Uterus (tissue), 4 donors: ENCODE measurements around the gene C21orf58. TPM values are rescaled to one million over a fixed set of nuclear protein-coding genes. Genes with fewer than 3 reads are reported as not detected.
A peak's percentile ranks its signal among the peaks of the same experiment; 100 is the strongest.
"Not testable (repeated sequence)": the region's sequence is repeated elsewhere in the genome, so short reads cannot be mapped to it uniquely, and the experiment has no call there.

Experiments used
- DNase-seq, 2 donors: peaks; one replicate each; pipeline ENCODE4 v3.0.0-alpha.2; 2019 to 2020
- H3K27ac ChIP-seq, 2 donors: fragments of 200-600 bp; sonication (generic); 1 replicate in 1 of 2; 2 replicates in 1 of 2; pipeline ENCODE4 v1.5.1; 2016 to 2018
- H3K27me3 ChIP-seq, 2 donors: fragments of 200-600 bp; sonication (generic); one replicate each; pipeline ENCODE4 v1.5.1; 2018 to 2019; ENCODE audit warnings: control low read depth in 1 of 2
- H3K36me3 ChIP-seq, 2 donors: fragments of 200-600 bp; sonication (generic); one replicate each; pipeline ENCODE4 v1.5.1; 2019; ENCODE audit warnings: control low read depth in 1 of 2
- H3K4me1 ChIP-seq, 2 donors: fragments of 200-600 bp; sonication (generic); one replicate each; pipeline ENCODE4 v1.5.1; 2018 to 2019; ENCODE audit warnings: control low read depth in 1 of 2
- H3K4me3 ChIP-seq, 2 donors: fragments of 200-600 bp; sonication (generic); 1 replicate in 1 of 2; 2 replicates in 1 of 2; pipeline ENCODE4 v1.5.1; 2018 to 2019; ENCODE audit warnings: mild to moderate bottlenecking in 1 of 2
- H3K9me3 ChIP-seq, 2 donors: fragments of 200-600 bp; sonication (generic); one replicate each; pipeline ENCODE4 v1.5.1; 2019; ENCODE audit warnings: control low read depth in 1 of 2
- POLR2A ChIP-seq, 2 donors: fragments of 450-650 bp; IDR thresholded peaks; one replicate each; pipeline ENCODE4 v1.6.1; 2016; ENCODE audit warnings: antibody characterized with exemption in 2 of 2, mild to moderate bottlenecking in 1 of 2, moderate library complexity in 1 of 2
- intact Hi-C: fragments of 100-400 bp; cut with DNase I; formaldehyde crosslinking; loops from one replicate; pipeline ENCODE4 v1.15.1; 2023; ENCODE audit warnings: low total_unique reads
- total RNA-seq, 4 donors: library from RNA; depleted of rRNA in 3 of 4; stranded (reverse); fragments of >200 nt in 3 of 4; gene quantifications; one replicate each; pipeline versions ENCODE4 v1.1.0 to v1.2.4, GENCODE V29; 2014 to 2023
- TF ChIP-seq, protein P1 (sequence below), 4 experiments: fragments of 200-600 bp in 2 of 4; fragments of 450-650 bp in 2 of 4; sonication (generic) in 2 of 4; IDR thresholded peaks; one replicate each; pipeline ENCODE4 v1.5.1; 2016 to 2019; ENCODE audit warnings: antibody characterized with exemption in 4 of 4, mild to moderate bottlenecking in 2 of 4, moderate library complexity in 1 of 4
- donor health status: DM: yes; HTN: yes; CAD: no.

C21orf58 gene
- 1 to 10 TPM in 3 of 4 donors, under 1 TPM in 1; 0.88 to 9.4 (median 5.6) TPM for total RNA-seq

DNA sequence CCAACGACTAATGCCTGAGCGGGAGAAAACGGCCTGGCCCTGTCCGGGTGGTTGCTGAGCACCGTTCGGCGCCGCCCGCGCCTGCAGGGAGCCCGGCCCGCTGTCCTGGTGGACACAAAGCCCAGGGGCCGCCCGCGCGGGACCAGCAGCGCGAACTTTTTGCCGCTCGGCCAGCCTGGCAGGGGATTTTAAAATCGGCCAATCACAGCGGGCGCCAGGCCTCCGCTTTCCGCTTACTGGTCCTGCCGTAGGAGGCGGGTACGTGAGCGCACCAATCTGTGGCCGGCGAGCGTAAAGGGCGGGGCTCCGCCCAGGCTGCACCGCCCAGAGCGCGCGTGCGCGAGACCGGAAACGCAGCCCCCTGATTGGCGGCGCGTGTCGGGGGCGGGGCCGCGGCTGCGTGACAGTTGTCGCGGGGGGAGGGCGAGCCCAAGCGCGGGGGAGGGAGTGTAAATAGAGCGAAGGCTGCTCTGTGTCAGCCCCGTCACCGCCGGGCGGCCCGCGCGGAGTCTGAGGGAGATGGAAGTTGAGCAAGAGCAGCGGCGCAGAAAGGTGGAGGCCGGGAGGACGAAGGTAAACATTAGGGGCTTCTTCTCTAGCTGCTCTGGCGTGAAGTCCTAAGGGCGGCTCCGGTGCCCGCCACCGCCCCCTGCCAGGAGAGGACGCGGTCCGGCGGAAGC, at the start of gene C21orf58, which contains the start of gene PCNT:
Gene C21orf58, minus strand, starts transcription at position 161 of the 680 bp plus-strand sequence. CDS start 1,132 bp downstream, outside the sequence.
Gene PCNT, plus strand, starts transcription at position 447 of the 680 bp plus-strand sequence. Its CDS starts 73 bp downstream, at position 520.
- no peaks in the 10 kb centered on the region for H3K36me3 ChIP-seq
- intact Hi-C loops = no loop called here
- no peak for TF ChIP-seq POLR2A (IDR thresholded peaks at IDR 0.05)
- TF ChIP-seq, protein P1, sequence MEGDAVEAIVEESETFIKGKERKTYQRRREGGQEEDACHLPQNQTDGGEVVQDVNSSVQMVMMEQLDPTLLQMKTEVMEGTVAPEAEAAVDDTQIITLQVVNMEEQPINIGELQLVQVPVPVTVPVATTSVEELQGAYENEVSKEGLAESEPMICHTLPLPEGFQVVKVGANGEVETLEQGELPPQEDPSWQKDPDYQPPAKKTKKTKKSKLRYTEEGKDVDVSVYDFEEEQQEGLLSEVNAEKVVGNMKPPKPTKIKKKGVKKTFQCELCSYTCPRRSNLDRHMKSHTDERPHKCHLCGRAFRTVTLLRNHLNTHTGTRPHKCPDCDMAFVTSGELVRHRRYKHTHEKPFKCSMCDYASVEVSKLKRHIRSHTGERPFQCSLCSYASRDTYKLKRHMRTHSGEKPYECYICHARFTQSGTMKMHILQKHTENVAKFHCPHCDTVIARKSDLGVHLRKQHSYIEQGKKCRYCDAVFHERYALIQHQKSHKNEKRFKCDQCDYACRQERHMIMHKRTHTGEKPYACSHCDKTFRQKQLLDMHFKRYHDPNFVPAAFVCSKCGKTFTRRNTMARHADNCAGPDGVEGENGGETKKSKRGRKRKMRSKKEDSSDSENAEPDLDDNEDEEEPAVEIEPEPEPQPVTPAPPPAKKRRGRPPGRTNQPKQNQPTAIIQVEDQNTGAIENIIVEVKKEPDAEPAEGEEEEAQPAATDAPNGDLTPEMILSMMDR (IDR thresholded peaks at IDR 0.05) = no peak
- H3K9me3 ChIP-seq = no peaks in the 10 kb centered on the region
- DNase-seq = peak; percentile 96 to 98
- peak within 1 kb of the TSS; percentile 97 to 99 for H3K27ac ChIP-seq
- peaks cover 0 to 9% of the 10 kb centered on the region in 2 donors for H3K4me1 ChIP-seq
- H3K4me3 ChIP-seq = peak within 1 kb of the TSS; percentile 84 to 97
- no peaks in the 10 kb centered on the region for H3K27me3 ChIP-seq

DNA sequence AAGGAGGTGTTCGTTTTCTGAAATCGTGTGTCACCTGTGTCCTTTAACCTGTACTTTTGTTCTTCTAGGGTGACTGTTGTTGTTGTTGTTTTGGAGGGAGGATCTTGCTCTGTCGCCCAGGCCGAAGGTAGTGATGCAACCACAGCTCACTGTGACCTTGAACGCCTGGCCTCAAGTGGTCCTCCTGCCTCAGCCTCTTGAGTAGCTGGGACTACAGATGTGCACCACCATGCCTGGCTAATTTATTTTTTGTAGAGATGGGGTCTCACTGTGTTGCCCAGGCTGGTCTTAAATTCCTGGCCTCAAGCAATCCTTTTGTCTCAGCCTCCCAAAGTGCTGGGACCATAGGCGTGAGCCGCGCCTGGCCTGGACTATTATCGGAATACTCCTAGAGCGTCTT, 49.3 kb upstream of the C21orf58 start:
- H3K4me1 ChIP-seq, H3K27ac ChIP-seq, H3K27me3 ChIP-seq, H3K4me3 ChIP-seq, H3K36me3 ChIP-seq, intact Hi-C loops, H3K9me3 ChIP-seq, DNase-seq: not testable (repeated sequence)

DNA sequence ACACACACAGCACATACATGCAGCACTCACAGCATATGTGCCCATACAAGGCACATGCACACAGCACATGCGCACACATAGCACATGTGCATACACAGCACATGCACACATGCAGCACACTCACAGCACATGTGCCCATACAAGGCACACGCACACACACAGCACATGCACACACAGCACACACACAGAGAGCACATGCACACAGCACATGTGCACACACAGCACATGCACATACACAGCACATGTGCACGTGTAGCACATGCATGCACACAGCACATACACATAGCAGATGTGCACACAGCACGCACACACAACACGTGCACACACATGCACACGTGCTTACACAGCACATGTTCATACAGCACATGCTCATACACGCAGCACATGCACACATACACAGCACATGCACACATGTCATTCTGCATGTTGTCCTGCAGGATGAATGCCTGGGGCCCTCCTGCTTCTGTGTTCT, 48.4 kb upstream of the C21orf58 start:
- TF ChIP-seq, protein P1 (IDR thresholded peaks at IDR 0.05) = no peak
- TF ChIP-seq POLR2A (IDR thresholded peaks at IDR 0.05) = no peak
- Histone ChIP-seq H3K27me3 (no peaks in the 10 kb centered on the region), H3K4me3 (no peak overlapping the region), H3K27ac (no peak overlapping the region), H3K36me3 (no peaks in the 10 kb centered on the region), H3K4me1 (no peaks in the 10 kb centered on the region), H3K9me3 (no peaks in the 10 kb centered on the region)
- intact Hi-C loops = no loop called here
- DNase-seq = no peak

DNA sequence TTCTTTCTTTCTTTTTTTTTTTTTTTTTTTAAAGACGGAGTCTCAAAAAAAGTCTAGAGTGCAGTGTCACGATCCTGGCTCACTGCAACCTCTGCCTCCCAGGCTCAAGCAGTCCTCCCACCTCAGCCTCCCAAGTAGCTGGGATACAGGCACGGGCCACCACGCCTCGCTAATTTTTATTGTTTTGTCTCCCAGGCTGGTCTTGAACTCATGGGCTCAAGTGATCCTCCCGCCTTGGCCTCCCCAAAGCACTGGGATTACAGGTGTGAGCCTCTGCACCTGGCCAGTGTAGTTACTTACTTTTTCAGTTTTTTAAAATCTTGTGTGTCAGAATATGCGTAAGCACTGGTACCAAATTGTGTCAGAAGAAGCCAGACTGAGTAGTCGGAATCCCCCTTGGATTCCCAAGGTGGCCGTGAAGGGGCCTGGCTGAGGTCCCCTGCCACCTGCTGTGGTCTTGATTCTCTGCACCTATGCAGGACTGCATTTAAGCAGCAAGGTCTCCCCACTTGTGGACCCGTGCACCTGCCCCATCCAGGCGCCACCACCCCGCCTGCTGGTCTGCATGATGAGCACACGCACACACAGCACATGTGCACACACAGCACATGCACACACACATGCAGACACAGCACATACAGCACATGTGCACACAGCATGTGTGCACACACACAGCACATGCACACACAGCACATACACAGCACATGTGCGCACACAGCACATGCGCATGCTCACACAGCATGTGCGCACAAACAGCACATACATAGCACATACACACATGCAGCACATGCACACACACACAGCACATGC, 47.7 kb upstream of the C21orf58 start:
- Histone ChIP-seq H3K36me3 (no peaks in the 10 kb centered on the region), H3K27me3 (no peaks in the 10 kb centered on the region), H3K9me3 (no peaks in the 10 kb centered on the region), H3K27ac (no peak overlapping the region), H3K4me1 (no peaks in the 10 kb centered on the region), H3K4me3 (no peak overlapping the region)
- intact Hi-C loops = no loop called here
- no peak for DNase-seq
- TF ChIP-seq POLR2A (IDR thresholded peaks at IDR 0.05) = no peak
- TF ChIP-seq, protein P1 (IDR thresholded peaks at IDR 0.05) = no peak

DNA sequence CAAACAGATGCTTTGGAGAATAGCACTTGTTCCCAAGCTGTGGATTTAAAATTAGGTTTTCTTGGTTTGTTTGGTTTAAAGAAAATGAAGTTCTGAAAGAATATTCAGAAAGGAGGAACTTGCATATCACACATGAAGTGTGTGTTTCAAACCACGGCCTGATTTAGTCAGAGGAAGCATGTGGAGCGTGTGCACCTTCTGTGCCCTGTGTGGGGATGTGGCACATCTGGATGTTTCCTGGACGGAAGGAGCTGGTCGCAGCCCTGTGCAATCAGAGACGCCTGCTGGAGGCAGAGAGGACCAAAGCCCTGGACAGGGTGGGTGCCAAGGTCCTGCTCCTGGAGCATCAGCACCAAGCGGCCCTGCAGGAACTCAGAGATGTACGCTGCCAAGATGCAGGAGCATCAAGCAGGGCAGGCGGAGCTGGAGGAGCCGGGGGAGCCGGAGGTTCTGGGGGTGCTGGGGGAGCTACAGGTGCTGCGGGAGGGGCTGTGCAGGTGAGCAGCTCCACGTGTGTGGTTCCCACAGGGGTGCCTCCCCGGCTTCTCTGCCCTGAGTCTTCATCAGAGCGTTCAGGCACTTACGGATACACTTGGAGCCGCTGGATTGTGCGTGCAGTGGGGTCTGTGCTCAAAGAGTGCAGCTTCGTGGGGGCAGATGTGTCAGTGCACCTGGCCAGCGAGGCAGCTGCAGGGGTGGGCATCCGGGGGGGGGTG, 46.0 kb upstream of the C21orf58 start:
- TF ChIP-seq, protein P1 (IDR thresholded peaks at IDR 0.05) = no peak
- no peak for TF ChIP-seq POLR2A (IDR thresholded peaks at IDR 0.05)
- Histone ChIP-seq H3K36me3 (no peaks in the 10 kb centered on the region), H3K27ac (no peak overlapping the region), H3K4me3 (no peak overlapping the region), H3K9me3 (no peaks in the 10 kb centered on the region), H3K4me1 (no peaks in the 10 kb centered on the region), H3K27me3 (no peaks in the 10 kb centered on the region)
- intact Hi-C loops = no loop called here
- no peak for DNase-seq
